HepG2 (cell line): ENCODE results near the gene METTL13. TPM values are rescaled to one million over a fixed set of nuclear protein-coding genes. Genes with fewer than 3 reads are reported as not detected.

Source experiments
- ETV6 ChIP-seq: sonication (generic); formaldehyde crosslinking; conservative IDR thresholded peaks from 2 replicates; pipeline ENCODE4 v1.4.0; 2020; ENCODE audit warnings: missing genetic modification reagents
- FOXC1 ChIP-seq: sonication (generic); formaldehyde crosslinking; IDR thresholded peaks from 2 replicates; pipeline ENCODE4 v1.8.0; 2022; ENCODE audit warnings: mild to moderate bottlenecking, missing genetic modification reagents, borderline replicate concordance
- GTF2F1 ChIP-seq: fragments of 150-350 bp; IDR thresholded peaks from 2 replicates; pipeline ENCODE4 v1.6.1; 2014; ENCODE audit warnings: low read length
- HIVEP1 ChIP-seq: sonication (generic); formaldehyde crosslinking; IDR thresholded peaks from 2 replicates; pipeline ENCODE4 v1.4.0; 2020; ENCODE audit warnings: mild to moderate bottlenecking, missing genetic modification reagents
- PAF1 ChIP-seq: IDR thresholded peaks from 2 replicates; pipeline ENCODE4 v1.6.1; 2016; ENCODE audit warnings: missing genetic modification reagents, missing compliant biosample characterization
- RARG ChIP-seq: sonication (generic); formaldehyde crosslinking; IDR thresholded peaks from 2 replicates; pipeline ENCODE4 v1.4.0; 2020; ENCODE audit warnings: low read depth, mild to moderate bottlenecking, missing genetic modification reagents
- ZBTB3 ChIP-seq: sonication (generic); formaldehyde crosslinking; IDR thresholded peaks from 2 replicates; pipeline ENCODE4 v1.4.0; 2020; ENCODE audit warnings: low read depth, mild to moderate bottlenecking, moderate library complexity, missing genetic modification reagents, borderline replicate concordance
- ZKSCAN1 ChIP-seq: fragments of 150-350 bp; IDR thresholded peaks from 2 replicates; pipeline ENCODE4 v1.6.1; 2014; ENCODE audit warnings: low read length
- ZNF12 ChIP-seq: sonication (generic); formaldehyde crosslinking; IDR thresholded peaks from 2 replicates; pipeline ENCODE4 v1.5.0; 2020; ENCODE audit warnings: missing genetic modification reagents
- ZNF354B ChIP-seq: sonication (generic); formaldehyde crosslinking; IDR thresholded peaks from 2 replicates; pipeline ENCODE4 v1.8.0; 2022; ENCODE audit warnings: mild to moderate bottlenecking, missing genetic modification reagents
- ZNF7 ChIP-seq: IDR thresholded peaks from 2 replicates; pipeline ENCODE4 v1.6.1; 2016; ENCODE audit warnings: missing biosample characterization, missing genetic modification reagents
- ZNF737 ChIP-seq: sonication (generic); formaldehyde crosslinking; IDR thresholded peaks from 2 replicates; pipeline ENCODE4 v1.5.0; 2020; ENCODE audit warnings: missing genetic modification reagents, mild to moderate bottlenecking, borderline replicate concordance
- polyA plus RNA-seq, 8 experiments: library from polyadenylated mRNA; depleted of rRNA in 3 of 8; stranded (reverse) in 7 of 8; unstranded in 1 of 8; fragments of >200 nt; fragmentation: Illumina TruSeq in 4 of 8; extraction: Trizol in 4 of 8; gene quantifications; 2 replicates each; pipeline versions ENCODE4 v1.2.1 to v1.2.3, GENCODE V29; 2011 to 2016; ENCODE audit warnings: low read depth in 4 of 8, missing spikeins in 1 of 8, mixed read lengths in 1 of 8; ENCODE audit not compliant: insufficient read depth in 1 of 8
- total RNA-seq, 5 experiments: library from RNA; depleted of rRNA; stranded (reverse); fragments of >200 nt; fragmentation: Illumina TruSeq; extraction: Trizol; gene quantifications; 2 replicates each; pipeline ENCODE4 v1.2.3, GENCODE V29; 2016; ENCODE audit warnings: low read depth in 1 of 5
- TF ChIP-seq, protein P1 (sequence below): sonication (generic); formaldehyde crosslinking; IDR thresholded peaks from 2 replicates; pipeline ENCODE4 v1.4.0; 2020; ENCODE audit warnings: mild to moderate bottlenecking, missing genetic modification reagents
- TF ChIP-seq, protein P2 (sequence below): IDR thresholded peaks from 2 replicates; pipeline ENCODE4 v1.6.1; 2016
- TF ChIP-seq, protein P3 (sequence below): sonication (generic); formaldehyde crosslinking; IDR thresholded peaks from 2 replicates; pipeline ENCODE4 v1.4.0; 2020; ENCODE audit warnings: missing genetic modification reagents
- TF ChIP-seq, protein P4 (sequence below): IDR thresholded peaks from 2 replicates; pipeline ENCODE4 v1.6.1; 2016; ENCODE audit warnings: low read depth, missing genetic modification reagents, missing compliant biosample characterization
- TF ChIP-seq, protein P5 (sequence below): sonication (generic); formaldehyde crosslinking; IDR thresholded peaks from 2 replicates; pipeline ENCODE4 v1.4.0; 2020; ENCODE audit warnings: missing genetic modification reagents, borderline replicate concordance

The METTL13 gene
- total and polyA plus RNA-seq, 2 of the 13 experiments (the other 11 are each of a cell fraction or from before 2014, with no cell fraction given): 18.6 to 22.8 TPM

DNA sequence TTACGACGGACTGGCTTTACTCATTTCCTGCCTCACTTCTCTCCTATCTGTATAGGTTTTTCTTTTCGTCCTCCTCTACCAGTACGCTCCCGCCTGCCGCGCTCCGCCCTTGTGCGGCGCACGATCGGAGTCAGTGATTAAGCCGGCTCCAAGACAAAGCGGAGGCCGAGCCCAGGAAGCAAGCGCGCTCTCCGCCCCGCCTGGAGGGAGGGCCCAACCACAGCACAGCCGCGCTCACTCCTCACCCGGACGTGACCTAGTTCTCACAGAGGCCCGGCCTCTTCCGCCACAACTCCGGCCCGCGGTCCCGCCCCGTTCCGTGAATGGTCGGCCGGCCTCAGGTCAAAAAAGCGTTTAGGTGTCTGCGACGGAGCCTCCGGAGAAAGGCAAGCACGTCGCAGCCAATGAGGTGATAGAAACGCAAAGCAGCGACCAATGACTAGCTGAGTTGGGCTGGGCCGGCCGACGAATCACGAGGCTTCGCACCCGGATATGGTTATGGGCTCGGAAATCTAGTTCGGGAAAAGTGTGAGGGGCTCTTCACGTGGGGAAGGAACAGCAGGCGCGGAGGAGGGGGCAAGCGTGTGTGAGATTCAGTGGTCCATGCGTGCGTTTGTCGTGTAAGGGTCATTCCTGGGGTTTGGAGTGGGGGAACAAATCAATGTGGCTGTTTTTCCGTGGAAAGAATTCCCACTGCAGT is at the start of gene METTL13 (continued):
- TF ChIP-seq PAF1 (CRISPR knock-in tag) (no peak), ZNF12 (CRISPR knock-in tag) (0 out of 2 replicates have a peak, but pooled peaks have one; percentile 8), FOXC1 (no peak), GTF2F1 (no peak), ZNF7 (CRISPR knock-in tag) (no peak), ETV6 (CRISPR knock-in tag) (no peak), ZNF354B (CRISPR knock-in tag) (no peak), ZNF737 (CRISPR knock-in tag) (no peak), ZBTB3 (CRISPR knock-in tag) (no peak), HIVEP1 (CRISPR knock-in tag) (no peak), RARG (no peak), ZKSCAN1 (no peak)
- TF ChIP-seq, protein P1, sequence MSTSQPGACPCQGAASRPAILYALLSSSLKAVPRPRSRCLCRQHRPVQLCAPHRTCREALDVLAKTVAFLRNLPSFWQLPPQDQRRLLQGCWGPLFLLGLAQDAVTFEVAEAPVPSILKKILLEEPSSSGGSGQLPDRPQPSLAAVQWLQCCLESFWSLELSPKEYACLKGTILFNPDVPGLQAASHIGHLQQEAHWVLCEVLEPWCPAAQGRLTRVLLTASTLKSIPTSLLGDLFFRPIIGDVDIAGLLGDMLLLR (CRISPR knock-in tag): peak; percentile 52; the same call in 1 of the 2 replicates
- TF ChIP-seq, protein P2, sequence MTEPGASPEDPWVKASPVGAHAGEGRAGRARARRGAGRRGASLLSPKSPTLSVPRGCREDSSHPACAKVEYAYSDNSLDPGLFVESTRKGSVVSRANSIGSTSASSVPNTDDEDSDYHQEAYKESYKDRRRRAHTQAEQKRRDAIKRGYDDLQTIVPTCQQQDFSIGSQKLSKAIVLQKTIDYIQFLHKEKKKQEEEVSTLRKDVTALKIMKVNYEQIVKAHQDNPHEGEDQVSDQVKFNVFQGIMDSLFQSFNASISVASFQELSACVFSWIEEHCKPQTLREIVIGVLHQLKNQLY (CRISPR knock-in tag): no peak
- TF ChIP-seq, protein P3, sequence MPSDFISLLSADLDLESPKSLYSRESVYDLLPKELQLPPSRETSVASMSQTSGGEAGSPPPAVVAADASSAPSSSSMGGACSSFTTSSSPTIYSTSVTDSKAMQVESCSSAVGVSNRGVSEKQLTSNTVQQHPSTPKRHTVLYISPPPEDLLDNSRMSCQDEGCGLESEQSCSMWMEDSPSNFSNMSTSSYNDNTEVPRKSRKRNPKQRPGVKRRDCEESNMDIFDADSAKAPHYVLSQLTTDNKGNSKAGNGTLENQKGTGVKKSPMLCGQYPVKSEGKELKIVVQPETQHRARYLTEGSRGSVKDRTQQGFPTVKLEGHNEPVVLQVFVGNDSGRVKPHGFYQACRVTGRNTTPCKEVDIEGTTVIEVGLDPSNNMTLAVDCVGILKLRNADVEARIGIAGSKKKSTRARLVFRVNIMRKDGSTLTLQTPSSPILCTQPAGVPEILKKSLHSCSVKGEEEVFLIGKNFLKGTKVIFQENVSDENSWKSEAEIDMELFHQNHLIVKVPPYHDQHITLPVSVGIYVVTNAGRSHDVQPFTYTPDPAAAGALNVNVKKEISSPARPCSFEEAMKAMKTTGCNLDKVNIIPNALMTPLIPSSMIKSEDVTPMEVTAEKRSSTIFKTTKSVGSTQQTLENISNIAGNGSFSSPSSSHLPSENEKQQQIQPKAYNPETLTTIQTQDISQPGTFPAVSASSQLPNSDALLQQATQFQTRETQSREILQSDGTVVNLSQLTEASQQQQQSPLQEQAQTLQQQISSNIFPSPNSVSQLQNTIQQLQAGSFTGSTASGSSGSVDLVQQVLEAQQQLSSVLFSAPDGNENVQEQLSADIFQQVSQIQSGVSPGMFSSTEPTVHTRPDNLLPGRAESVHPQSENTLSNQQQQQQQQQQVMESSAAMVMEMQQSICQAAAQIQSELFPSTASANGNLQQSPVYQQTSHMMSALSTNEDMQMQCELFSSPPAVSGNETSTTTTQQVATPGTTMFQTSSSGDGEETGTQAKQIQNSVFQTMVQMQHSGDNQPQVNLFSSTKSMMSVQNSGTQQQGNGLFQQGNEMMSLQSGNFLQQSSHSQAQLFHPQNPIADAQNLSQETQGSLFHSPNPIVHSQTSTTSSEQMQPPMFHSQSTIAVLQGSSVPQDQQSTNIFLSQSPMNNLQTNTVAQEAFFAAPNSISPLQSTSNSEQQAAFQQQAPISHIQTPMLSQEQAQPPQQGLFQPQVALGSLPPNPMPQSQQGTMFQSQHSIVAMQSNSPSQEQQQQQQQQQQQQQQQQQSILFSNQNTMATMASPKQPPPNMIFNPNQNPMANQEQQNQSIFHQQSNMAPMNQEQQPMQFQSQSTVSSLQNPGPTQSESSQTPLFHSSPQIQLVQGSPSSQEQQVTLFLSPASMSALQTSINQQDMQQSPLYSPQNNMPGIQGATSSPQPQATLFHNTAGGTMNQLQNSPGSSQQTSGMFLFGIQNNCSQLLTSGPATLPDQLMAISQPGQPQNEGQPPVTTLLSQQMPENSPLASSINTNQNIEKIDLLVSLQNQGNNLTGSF (CRISPR knock-in tag): no peak; the same call in 1 of the 2 replicates
- TF ChIP-seq, protein P4, sequence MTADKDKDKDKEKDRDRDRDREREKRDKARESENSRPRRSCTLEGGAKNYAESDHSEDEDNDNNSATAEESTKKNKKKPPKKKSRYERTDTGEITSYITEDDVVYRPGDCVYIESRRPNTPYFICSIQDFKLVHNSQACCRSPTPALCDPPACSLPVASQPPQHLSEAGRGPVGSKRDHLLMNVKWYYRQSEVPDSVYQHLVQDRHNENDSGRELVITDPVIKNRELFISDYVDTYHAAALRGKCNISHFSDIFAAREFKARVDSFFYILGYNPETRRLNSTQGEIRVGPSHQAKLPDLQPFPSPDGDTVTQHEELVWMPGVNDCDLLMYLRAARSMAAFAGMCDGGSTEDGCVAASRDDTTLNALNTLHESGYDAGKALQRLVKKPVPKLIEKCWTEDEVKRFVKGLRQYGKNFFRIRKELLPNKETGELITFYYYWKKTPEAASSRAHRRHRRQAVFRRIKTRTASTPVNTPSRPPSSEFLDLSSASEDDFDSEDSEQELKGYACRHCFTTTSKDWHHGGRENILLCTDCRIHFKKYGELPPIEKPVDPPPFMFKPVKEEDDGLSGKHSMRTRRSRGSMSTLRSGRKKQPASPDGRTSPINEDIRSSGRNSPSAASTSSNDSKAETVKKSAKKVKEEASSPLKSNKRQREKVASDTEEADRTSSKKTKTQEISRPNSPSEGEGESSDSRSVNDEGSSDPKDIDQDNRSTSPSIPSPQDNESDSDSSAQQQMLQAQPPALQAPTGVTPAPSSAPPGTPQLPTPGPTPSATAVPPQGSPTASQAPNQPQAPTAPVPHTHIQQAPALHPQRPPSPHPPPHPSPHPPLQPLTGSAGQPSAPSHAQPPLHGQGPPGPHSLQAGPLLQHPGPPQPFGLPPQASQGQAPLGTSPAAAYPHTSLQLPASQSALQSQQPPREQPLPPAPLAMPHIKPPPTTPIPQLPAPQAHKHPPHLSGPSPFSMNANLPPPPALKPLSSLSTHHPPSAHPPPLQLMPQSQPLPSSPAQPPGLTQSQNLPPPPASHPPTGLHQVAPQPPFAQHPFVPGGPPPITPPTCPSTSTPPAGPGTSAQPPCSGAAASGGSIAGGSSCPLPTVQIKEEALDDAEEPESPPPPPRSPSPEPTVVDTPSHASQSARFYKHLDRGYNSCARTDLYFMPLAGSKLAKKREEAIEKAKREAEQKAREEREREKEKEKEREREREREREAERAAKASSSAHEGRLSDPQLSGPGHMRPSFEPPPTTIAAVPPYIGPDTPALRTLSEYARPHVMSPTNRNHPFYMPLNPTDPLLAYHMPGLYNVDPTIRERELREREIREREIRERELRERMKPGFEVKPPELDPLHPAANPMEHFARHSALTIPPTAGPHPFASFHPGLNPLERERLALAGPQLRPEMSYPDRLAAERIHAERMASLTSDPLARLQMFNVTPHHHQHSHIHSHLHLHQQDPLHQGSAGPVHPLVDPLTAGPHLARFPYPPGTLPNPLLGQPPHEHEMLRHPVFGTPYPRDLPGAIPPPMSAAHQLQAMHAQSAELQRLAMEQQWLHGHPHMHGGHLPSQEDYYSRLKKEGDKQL (CRISPR knock-in tag): no peak
- TF ChIP-seq, protein P5, sequence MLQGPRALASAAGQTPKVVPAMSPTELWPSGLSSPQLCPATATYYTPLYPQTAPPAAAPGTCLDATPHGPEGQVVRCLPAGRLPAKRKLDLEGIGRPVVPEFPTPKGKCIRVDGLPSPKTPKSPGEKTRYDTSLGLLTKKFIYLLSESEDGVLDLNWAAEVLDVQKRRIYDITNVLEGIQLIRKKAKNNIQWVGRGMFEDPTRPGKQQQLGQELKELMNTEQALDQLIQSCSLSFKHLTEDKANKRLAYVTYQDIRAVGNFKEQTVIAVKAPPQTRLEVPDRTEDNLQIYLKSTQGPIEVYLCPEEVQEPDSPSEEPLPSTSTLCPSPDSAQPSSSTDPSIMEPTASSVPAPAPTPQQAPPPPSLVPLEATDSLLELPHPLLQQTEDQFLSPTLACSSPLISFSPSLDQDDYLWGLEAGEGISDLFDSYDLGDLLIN (CRISPR knock-in tag): no peak
